GM18520 (cell line): ENCODE data around the gene ITIH2.
"Not testable (repeated sequence)": the region's sequence is repeated elsewhere in the genome, so short reads cannot be mapped to it uniquely, and the experiment has no call there.

ENCODE experiments used
- ATAC-seq: cut with Tn5 transposase; IDR thresholded peaks from one replicate; pipeline ENCODE4 v1.9.1; 2021; ENCODE audit not compliant: unreplicated experiment

ITIH2 gene

DNA sequence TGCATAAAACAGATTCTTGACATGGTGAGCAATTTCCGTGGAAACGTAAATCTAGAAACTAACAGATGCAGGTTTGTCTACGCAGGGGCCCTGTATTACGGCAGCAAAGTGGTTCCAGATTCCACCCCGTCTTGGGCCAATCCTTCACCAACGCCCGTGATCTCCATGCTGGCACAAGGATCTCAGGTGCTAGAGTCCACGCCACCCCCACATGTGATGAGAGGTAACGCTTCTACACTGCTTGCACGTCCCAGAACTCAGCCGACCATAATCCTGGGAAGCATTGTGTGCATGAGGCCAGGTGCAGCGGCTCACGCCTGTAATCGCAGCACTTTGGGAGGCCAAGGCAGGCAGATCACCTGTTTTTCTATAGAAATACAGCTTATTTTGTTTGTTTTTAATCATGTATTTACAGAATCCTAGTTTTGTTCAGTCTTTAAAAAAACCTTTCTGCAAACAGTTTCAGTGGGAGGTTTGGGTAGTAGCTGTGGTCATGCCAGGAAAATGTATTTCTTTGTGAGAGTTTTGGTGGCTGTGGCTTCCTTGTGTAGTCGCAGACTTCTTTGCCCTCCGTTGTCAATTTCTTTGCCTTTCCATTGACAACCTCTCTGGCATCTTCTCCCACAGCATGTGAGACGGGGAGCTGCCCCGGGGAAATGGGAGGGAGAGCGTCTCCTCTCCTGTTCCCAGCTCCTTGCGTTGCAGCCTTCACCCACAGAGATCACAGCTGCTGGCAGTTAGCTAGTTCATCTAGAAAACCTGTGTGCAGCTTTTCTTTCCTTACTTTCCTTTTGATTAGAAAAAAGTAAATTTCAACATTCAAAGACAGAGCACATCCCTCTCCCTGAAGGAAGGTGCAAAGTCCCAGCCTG, 35.7 kb downstream of the ITIH2 start:
- ATAC-seq = no peak

DNA sequence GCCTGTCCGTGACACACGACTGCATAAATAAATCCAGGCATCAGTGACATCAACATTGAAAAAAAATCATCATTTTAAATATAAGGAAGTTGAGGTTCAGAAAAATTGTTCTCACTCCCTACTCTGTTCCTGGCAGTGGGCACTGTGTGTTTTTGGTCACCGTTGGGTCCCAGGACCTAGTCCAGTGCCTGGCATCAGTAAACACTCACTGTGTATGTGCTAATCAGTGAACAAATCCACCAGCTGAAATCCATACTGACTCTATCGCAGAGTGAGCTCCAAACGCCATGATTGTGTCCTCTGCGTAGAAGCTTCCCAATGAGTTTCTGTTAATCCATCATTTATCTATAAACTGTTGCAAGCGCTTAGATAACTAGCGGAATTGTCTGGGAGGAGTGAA, 41.2 kb downstream of the ITIH2 start:
- ATAC-seq = no peak

DNA sequence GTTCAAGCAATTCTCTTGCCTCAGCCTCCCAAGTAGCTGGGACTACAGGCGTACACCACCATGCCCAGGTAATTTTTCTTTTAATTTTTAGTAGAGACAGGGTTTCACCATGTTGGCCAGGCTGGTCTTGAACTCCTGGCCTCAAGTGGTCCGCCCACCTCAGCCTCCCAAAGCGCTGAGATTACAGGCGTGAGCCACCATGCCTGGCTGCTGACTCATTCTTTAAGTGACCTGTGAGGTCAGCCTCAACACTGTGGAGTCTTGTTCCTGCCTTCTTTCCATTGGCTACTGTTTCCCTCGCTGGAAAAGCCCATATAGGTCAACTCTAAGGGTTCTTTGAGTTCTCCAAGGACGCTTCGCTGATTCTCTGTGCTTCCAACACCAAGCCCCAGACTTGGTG, 45.5 kb downstream of the ITIH2 start:
- not testable (repeated sequence) for ATAC-seq

DNA sequence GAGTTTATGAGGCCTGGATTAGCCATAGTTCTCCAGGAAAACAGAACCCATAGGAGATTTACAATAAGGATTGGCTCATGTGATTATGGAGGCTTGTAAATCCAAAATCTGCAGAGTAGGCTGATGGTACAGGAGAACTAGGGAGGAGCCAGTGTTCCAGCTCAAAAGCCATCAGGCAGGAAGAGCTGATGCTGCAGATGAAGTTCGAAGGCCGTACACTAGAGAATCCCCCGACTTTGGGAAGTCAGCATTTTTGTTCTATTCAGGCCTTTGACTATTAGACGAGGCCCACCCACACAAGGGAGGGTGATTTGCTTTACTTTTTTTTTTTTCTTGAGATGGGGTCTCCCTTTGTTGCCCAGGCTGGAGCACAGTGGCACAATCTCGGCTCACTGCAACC, 47.1 kb downstream of the ITIH2 start:
- no peak for ATAC-seq

DNA sequence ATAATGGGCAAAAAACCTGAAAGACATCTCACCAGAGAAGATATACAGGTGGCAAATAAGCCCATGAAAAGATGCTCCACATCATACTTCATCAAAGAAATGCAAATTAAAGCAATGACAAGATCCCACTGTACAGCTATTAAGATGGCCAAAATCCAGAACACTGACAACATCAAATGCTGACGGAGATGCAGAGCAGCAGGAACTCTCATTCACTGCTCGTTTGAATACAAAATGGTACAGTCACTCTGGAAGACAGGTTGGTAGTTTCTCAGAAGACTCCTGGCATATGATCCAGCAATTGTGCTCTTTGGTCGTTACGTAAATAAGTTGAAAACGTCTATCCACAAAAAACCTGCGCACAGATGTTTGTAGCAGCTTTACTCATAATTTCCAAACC, 49.1 kb downstream of the ITIH2 start:
- ATAC-seq = no peak

DNA sequence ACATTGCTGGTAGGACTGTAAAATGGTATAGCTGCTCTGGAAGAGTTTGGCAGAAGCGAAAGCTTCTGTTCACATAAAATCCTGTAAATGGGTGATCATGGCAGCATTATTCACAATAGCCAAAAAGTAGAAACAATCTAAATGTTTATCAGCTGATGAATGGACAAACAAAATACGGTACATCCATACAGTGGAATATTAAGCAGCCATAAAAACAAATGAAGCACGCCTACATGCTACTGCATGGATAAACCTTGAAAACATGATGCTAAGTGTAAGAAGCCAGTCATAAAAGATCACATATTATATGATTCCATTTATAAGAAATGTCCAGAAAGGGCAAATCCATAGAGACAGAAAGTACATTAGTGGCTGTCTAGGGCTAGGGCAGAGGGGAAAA, 52.0 kb downstream of the ITIH2 start:
- no peak for ATAC-seq

DNA sequence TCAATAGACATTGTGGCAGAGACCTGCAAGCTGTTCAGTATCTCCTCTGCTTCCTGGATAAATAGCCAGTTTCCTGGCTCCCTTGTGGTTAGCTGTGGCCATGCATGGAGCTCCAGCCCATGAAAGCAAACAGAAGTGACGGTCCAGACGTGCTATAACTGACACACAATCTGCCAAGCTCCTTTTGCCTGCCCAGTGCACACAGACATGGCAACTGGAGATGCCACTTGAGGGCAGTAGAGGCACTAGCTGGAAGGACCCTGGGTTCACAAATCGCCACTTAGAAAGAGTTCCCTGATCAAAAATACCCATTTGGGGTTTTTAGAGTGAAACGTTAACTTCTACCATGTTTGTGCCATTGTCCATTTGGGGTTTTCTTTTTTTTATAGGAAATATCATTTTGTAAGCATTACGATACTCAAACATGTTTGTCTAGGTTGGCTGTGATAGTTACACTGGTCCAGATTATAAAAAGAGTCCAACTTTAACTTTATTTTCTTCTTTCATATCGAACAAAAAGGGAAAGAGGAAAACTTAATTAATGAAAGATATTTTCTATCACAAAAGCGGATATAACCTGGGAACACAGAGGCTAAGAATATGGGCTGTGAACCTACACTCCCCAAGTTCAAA, 53.4 kb downstream of the ITIH2 start:
- ATAC-seq = no peak

DNA sequence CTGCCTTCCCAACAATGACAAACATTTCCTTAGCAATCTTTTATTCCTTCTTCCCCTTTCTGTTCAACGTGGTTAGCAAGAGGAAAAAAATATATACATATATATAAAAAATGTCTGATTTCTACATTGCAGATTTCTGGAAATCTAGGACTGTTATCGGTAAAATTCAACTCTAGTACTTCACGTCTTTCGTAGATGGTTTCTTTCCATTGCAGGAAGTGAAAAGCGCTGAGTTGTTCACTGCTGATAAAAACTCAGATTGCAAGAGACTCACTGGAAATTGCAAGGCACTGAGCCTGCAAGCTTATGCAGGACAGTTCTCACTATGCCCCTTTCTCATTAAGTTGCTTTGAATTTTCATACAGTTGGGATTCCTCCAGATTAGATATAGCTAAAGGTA, 60.8 kb downstream of the ITIH2 start:
- no peak for ATAC-seq

DNA sequence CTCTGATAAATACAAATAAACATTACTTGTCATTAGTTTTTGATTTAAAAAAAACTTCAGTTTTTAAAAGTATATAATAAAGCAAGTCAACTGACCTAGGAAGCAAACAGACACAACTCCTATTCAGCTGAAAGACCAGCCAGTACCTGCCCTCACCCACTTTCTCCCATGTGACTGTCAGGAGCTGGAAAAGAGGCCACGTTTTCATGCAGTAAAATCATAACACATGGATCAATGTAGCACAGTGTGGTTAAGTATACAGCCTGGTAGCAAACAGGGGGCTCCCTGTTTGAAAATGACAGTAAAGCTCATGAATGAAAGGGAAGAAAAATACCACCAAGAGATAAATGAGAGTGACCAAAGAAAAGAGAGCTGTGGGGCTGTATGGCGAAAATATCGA, 63.1 kb downstream of the ITIH2 start:
- ATAC-seq = no peak

DNA sequence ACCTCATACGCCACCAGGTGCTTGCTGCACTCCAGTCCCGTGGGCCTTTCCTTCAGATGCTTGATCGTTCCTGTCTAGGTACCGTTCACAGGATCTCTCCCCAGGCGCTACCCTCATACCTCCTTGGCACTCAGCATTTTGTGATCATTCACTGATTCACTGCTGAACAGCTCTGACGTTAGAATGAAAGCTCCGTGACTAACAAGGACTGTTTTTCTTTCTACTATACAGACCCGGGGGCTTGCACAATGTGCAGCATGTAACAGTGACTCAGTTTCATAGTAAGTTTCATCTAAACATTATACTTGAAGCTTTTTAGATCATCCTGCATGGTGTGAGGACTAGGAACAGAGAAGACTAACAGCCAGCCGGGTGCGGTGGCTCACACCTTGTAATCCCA, 64.1 kb downstream of the ITIH2 start:
- ATAC-seq = no peak

DNA sequence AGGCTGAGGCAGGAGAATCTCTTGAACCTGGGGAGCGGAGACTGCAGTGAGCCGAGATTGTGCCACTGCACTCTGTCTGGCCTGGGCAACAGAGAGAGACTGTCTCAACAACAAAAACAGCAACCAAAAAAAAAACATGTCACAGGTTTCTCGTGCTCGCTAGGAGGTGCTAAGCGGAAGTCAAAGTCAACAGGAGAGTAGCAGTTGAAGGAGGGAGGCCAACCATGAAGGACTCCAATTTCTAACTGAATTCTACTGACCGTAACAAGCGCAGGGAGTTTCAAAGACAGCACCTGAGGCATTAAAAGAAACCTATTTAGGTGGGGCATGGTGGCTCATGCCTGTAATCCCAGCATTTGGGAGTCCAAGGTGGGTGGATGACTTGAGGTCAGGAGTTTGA, 65.3 kb downstream of the ITIH2 start:
- ATAC-seq = no peak

DNA sequence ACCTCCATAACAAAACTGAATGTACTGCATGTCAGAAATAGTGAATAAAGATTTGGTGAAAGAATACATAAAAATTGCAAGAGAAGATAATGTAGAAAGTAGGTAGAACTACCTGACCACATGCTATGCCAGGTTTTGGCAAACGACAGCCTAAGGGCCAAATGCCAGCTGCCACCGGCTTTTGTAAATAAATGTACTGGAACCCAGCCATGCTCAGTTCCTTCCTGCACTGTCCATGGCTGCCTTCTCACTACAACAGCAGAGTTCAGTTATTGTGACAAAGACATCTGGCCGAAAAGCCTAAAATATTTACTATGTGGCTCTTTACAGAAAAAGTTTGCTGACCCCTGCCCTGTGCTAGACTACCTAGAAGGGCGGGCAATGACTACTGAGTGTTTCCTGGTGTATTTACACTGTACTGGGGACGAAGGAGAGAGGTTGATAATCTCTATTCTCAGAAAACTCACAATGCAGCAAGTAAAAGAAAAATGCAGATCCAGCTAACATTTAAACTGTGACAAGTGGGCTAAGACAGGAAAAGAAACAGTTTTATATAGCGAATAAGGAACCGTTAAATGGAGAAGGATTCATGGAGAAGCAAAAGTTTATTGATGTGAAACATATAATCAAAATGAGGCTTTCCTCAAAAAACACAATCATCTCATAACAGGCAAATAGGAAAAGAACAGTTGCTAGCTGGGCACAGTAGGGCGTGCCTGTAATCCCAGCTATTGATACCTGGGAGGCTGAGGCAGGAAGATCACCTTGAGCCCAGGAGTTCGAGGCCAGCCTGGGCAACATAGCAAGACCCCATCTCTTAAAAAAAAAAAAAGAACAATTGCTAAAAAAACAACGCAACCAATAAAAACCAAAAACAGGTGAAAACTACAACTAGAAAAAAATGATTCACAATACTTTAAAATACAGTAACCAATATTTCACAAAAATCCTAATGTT, 71.0 kb downstream of the ITIH2 start:
- ATAC-seq = no peak

DNA sequence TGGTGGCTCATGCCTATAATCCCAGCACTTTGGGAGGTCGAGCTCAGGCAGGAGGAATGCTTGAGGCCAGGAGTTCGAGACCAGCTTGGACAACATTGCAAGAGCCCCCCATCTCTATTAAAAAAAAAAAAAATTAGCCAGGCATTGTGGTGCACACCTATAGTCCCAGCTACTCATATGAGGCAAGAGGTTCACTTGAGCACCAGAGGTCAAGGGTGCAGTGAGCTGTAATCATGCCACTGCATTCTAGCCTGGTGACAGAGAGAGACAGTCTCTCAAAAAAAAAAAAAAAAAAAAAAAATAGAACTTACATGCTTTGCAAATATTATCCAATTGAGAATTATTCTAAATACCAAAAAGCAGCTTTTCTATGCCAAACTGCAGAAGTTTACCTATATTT, 73.7 kb downstream of the ITIH2 start:
- no peak for ATAC-seq

DNA sequence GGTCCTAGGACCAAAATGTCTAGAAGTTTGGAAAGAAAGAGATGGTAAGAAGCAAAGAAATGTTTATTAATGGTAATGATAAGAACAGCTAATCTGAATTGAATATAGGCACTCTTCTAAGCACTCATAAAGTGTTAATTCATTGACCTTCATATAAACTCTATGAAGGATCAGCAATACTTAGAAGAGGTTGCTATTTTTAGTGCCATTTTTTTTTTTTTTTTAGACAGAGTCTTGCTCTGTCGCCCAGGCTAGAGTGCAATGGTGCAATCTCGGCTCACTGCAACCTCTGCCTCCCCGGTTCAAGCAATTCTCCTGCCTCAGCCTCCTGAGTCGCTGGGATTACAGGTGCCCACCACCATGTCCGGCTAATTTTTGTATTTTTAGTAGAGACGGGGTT, 79.1 kb downstream of the ITIH2 start:
- ATAC-seq = not testable (repeated sequence)

DNA sequence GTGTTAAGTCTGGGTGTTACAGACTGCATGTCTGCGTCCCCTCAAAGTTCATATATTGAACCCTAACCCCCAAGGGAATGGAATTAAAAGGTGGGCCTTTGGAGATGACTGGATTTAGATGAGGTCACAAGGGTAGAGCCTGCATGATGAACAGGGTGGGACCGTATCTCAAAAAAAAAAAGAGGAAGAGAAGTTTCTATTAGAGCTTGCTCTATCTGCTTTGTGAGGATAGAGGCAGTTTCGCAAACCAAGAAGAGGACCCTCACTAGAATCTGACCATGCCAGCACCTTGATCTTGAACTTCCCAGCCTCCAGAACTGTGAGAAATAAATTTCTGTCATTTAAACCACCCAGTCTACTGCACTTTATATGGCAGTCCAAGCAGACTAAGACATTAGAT, 83.3 kb downstream of the ITIH2 start:
- ATAC-seq = no peak

DNA sequence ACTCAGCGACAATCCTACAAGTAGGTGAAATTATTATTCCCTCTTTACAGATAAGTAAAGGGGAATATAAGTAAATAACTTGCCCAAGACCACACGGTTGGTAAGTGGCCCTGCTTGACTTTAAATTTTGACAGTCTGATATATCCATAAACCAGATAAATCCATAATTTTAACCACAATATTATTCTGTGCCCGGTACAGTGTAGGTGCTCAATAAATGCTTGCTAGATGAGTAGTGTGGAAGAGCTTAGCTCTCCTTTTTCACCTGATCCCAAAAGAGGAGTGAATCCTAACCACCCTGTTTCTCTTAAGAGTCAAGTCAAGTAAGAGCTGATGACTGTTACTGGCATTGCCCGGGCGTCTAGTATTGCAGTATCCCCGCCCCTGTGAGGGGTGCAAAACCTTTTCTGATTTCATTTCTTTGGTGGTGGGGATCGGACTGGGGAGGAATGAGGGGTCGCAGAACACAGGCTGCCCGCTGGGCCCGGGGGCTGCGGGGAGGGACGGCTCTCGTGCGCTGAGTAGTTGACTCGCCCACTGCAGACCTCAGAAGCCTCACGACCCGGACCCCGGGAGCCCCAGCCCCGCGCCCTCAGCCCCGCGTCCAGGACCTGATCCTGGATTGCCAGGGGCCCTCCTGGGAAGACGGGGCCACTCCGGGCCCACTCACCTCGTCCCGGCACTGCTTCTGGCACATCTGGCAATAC, 84.2 kb downstream of the ITIH2 start:
- ATAC-seq = no peak

DNA sequence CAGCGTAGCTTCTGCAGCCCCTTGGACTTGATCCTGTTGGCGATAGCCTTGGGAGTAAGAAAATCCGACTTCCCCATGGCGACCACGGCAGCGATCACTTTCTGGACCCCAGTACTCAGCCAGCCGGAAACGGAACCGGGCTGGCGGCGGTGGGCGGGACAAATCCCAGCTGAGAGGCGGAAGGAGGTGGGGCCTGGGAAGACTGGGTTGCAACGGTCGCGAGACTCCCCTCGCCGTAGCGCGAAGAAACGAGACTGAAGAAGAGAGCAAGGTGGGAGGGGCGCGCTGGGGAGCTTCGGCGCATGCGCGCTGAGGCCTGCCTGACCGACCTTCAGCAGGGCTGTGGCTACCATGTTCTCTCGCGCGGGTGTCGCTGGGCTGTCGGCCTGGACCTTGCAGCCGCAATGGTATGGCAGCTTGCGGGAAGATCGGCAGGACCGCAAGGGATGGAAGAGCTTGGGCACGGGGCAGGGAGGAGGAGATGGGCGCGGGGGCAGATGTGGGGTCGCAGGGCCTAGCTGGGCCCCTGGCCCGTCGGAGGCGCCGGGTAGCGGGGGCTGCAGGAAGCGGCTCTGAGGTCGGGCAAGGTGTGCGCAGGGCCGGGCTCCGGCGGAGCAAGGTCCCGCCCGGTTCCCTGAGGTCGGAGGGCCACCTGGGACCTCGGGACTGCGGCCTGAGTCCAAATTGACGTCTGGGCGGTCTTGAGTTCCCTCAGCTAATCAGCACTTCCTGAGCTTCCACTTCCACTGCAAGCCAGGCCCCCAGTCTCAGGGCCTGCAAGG, 84.9 kb downstream of the ITIH2 start, which contains the start of the genes ATP5F1C and KIN:
Gene ATP5F1C (plus strand): TSS at position 321 of the 782 bp plus-strand sequence. CDS start 31 bp downstream, at position 352.
Gene KIN (minus strand): TSS at position 137 of the 782 bp plus-strand sequence. CDS start 60 bp downstream, at position 77.
- ATAC-seq = peak; percentile 93

DNA sequence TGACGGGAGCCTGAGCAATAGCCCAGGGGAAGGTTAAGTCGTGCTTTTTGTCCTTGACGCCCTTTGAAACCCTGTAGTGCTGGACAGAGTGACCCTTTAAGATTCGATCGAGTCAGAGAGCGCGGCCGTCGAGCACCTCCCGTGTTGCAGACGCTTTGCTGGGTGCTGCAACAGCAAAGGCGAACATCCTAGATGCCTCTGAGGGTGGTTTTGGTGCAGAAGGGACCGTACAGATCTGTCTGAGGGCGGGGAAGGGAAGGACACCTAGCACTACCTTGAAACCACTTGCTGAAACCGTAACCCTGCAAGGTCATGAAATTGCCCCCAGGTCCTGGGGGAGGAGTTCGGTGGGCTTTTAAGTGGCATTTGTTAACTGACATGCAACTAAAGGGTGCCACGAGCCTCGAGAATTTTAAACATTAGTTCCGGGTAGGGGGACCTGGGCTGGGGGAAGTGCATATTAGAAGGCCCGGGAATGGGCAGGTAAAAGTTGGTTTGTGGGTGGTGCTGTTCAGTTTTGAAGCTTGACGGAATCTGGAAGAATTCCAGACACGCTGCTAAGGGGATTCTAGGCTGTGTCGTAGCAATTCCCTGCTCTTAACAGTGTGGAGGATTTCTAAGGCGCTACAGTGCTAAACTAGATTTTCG, 85.6 kb downstream of the ITIH2 start:
- peak; percentile 9 for ATAC-seq

DNA sequence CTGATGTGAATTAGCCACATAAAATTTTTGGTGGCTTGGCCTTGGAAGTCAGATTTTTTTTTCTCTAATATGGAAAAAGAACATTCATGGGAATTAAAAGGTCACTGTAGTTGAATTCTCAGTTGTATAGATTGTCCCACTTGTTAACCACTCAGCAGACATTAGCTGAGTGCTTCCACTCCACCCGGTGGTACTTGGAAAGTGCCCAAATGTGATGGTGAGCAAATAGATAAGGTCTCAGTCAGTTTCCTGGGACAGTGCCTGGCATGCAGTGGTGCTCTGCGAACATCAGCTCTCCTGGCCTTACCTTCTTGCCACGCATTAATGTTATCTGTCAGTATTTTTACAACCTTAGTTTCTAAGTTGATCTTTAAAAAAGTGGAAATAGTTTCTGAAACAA, 86.3 kb downstream of the ITIH2 start:
- ATAC-seq = no peak
